MCF 10A (cell line): ENCODE data around the gene RNF114. TPM values are rescaled to one million over a fixed set of nuclear protein-coding genes. Genes with fewer than 3 reads are reported as not detected.

ENCODE experiments used
- BruUV-seq: library from RNA; stranded (reverse); fragments of 400-500 nt; replicated peaks from 2 replicates; lab custom pipeline; 2021; lab: Mats Ljungman, UMichigan
- CTCF ChIA-PET: fragments of 300-600 bp; sonication (Branson Sonifier 250); formaldehyde crosslinking; extraction: SDS; loops from one replicate; lab custom pipeline; 2021; ENCODE audit warnings: antibody characterized with exemption, inconsistent platforms; lab: Yijun Ruan, JAX
- POLR2A ChIA-PET: fragments of 300-600, 350-650 bp; sonication (Branson Sonifier 250); formaldehyde crosslinking; extraction: SDS; loops from one replicate; lab custom pipeline; 2020; ENCODE audit warnings: antibody characterized with exemption, inconsistent platforms; lab: Yijun Ruan, JAX
- DNase-seq: peaks from one replicate; pipeline ENCODE4 v3.0.0-alpha.2; 2018; ENCODE audit not compliant: unreplicated experiment
- H3K27ac Mint-ChIP-seq: one replicate; pipeline ENCODE4 v1.8.0; 2022; ENCODE audit warnings: mild to moderate bottlenecking, low read depth, mixed read lengths; ENCODE audit not compliant: unreplicated experiment
- H3K27me3 Mint-ChIP-seq: one replicate; pipeline ENCODE4 v1.8.0; 2022; ENCODE audit warnings: mixed read lengths; ENCODE audit not compliant: insufficient read depth, unreplicated experiment
- H3K36me3 Mint-ChIP-seq: one replicate; pipeline ENCODE4 v1.8.0; 2022; ENCODE audit warnings: mild to moderate bottlenecking, moderate library complexity, mixed read lengths; ENCODE audit not compliant: insufficient read depth, unreplicated experiment
- H3K4me1 Mint-ChIP-seq: one replicate; pipeline ENCODE4 v1.8.0; 2022; ENCODE audit warnings: mixed read lengths; ENCODE audit not compliant: insufficient read depth, unreplicated experiment
- H3K4me3 Mint-ChIP-seq: one replicate; pipeline ENCODE4 v1.8.0; 2022; ENCODE audit warnings: mild to moderate bottlenecking, moderate library complexity, mixed read lengths; ENCODE audit not compliant: unreplicated experiment
- H3K9me3 Mint-ChIP-seq: one replicate; pipeline ENCODE4 v1.8.0; 2022; ENCODE audit warnings: mixed read lengths; ENCODE audit not compliant: unreplicated experiment
- intact Hi-C: fragments of 100-400 bp; cut with micrococcal nuclease; formaldehyde crosslinking; loops from 2 replicates; pipeline ENCODE4 v1.14.1; 2022
- total RNA-seq: library from RNA; stranded (reverse); gene quantifications from 2 replicates; pipeline ENCODE4 v1.2.3, GENCODE V29; 2022
- TF ChIP-seq, protein P1 (sequence below): fragments of 200-600 bp; IDR thresholded peaks from one replicate; pipeline ENCODE4 v1.8.0; 2022; ENCODE audit warnings: antibody characterized with exemption, mild to moderate bottlenecking; ENCODE audit not compliant: unreplicated experiment

RNF114 gene
- total RNA-seq, 1 experiment from 2014 or later, result 48.6 TPM

DNA sequence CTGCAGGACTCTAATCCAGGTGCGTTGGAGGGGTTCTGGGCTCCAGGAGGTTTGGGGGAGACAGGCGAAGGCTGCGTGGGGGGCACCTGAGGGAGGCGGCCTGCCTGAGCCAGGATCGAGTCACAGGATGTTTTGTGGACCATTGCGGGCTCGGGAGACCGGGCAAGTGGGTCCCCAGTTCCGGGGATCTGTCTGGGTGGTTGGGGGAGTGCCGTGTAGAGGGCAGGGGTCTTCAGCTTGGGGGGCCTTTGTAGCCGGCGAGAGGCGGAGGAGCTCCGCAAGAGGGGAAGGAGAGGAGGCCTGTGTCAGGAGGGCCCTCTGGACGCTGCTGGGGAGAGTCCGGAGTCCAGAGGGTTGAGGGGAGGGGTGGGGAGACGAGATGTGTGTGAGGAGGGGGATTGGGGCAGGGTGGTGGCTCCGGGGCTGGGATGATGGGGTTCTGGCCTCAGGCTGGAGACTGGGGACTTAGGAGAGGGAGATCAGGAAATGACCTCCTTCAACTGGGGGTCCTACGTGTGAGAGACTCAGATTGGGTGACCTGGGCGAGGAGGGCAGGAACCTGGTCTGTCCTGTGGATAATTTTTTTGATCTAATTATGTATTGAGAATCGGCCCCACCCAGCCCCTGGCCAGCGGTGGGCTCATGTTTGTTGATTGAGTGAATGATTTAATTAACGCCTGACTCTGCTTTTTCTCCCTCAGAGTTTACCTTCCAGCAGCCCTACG is 47.1 kb downstream of the RNF114 start:
- peak overlapping the region; percentile 55 for H3K4me3 Mint-ChIP-seq
- H3K36me3 Mint-ChIP-seq, result no peaks in the 10 kb centered on the region
- BruUV-seq, result no TSS peak
- ChIA-PET POLR2A (interaction anchor here (0.6 kb wide), 1 partner anchor 115 kb away, joined by 3 read pairs; no protein-coding TSS in a partner anchor), CTCF (interaction anchor here (0.6 to 9.4 kb wide), 6 partner anchors 13 to 170 kb away, joined by 3 to 78 read pairs (median 4); partner anchors contain the start of gene PEDS1)
- peaks cover 19% of the 10 kb centered on the region for H3K27me3 Mint-ChIP-seq
- H3K4me1 Mint-ChIP-seq, result peaks cover 6% of the 10 kb centered on the region
- no peak for DNase-seq
- TF ChIP-seq, protein P1, sequence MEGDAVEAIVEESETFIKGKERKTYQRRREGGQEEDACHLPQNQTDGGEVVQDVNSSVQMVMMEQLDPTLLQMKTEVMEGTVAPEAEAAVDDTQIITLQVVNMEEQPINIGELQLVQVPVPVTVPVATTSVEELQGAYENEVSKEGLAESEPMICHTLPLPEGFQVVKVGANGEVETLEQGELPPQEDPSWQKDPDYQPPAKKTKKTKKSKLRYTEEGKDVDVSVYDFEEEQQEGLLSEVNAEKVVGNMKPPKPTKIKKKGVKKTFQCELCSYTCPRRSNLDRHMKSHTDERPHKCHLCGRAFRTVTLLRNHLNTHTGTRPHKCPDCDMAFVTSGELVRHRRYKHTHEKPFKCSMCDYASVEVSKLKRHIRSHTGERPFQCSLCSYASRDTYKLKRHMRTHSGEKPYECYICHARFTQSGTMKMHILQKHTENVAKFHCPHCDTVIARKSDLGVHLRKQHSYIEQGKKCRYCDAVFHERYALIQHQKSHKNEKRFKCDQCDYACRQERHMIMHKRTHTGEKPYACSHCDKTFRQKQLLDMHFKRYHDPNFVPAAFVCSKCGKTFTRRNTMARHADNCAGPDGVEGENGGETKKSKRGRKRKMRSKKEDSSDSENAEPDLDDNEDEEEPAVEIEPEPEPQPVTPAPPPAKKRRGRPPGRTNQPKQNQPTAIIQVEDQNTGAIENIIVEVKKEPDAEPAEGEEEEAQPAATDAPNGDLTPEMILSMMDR, result no peak
- H3K9me3 Mint-ChIP-seq, result no peaks in the 10 kb centered on the region
- peak overlapping the region; percentile 75 for H3K27ac Mint-ChIP-seq
- intact Hi-C loops, result loop anchor here (2.0 kb wide), 1 partner anchor 52 kb away; no protein-coding TSS in a partner anchor

DNA sequence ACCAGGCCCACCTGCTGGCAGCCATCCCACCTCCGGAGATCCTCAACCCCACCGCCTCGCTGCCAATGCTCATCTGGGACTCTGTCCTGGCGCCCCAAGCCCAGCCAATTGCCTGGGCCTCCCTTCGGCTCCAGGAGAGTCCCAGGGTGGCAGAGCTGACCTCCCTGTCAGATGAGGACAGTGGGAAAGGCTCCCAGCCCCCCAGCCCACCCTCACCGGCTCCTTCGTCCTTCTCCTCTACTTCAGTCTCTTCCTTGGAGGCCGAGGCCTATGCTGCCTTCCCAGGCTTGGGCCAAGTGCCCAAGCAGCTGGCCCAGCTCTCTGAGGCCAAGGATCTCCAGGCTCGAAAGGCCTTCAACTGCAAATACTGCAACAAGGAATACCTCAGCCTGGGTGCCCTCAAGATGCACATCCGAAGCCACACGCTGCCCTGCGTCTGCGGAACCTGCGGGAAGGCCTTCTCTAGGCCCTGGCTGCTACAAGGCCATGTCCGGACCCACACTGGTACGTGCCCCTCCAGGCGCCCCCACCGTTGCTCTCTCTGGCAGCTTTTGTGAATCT is 47.7 kb downstream of the RNF114 start:
- TF ChIP-seq, protein P1, result no peak
- peak overlapping the region; percentile 55 for H3K4me3 Mint-ChIP-seq
- ChIA-PET POLR2A (interaction anchor here (0.6 kb wide), 1 partner anchor 115 kb away, joined by 3 read pairs; no protein-coding TSS in a partner anchor), CTCF (interaction anchor here (0.5 to 9.4 kb wide), 9 partner anchors 12 to 1259 kb away, joined by 3 to 78 read pairs (median 3); partner anchors contain the start of gene PEDS1)
- no TSS peak for BruUV-seq
- H3K27ac Mint-ChIP-seq, result no peak overlapping the region
- peaks cover 19% of the 10 kb centered on the region for H3K27me3 Mint-ChIP-seq
- intact Hi-C loops, result loop anchor here (2.0 kb wide), 1 partner anchor 51 kb away; no protein-coding TSS in a partner anchor
- no peak for DNase-seq
- no peaks in the 10 kb centered on the region for H3K36me3 Mint-ChIP-seq
- no peaks in the 10 kb centered on the region for H3K9me3 Mint-ChIP-seq
- H3K4me1 Mint-ChIP-seq, result peaks cover 6% of the 10 kb centered on the region

DNA sequence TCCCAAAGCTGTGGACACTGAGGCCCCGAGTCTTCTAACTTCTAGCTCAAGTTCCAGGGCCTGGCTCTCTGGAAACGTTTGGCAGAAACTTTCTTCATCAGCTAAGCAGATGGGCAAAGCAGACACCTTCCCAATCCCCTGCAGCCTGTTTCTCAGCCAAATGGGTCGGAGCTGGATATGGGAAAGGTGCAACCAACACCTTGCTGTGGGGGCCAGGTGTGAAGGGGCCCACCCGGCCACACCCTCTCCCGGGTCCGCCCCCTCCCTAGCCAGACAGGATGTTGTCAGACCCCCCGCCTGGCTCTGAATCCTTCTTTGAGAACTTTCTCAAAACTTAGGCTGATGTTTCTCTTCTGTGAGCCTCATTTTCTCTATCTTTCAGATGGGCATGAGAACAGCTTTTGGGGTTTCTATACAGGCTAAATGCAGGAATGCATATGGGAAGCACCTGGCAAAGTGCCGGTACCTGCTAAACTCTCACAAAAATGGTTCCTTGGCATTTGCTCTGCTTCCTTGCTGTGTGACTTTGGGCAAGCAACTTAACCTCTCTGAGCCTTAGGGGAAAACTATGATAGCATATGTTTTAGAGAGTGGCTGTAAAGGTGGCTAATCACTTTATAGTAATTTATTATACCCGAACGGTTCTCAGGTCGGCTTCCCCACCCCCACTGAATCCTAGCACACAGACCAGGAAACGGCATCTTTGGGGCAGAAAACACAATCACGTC is 48.4 kb downstream of the RNF114 start:
- no peak for DNase-seq
- ChIA-PET CTCF (interaction anchor here (0.5 to 9.4 kb wide), 4 partner anchors 86 to 1258 kb away, joined by 3 to 78 read pairs (median 4); no protein-coding TSS in a partner anchor), POLR2A (interaction anchor here (0.6 kb wide), 1 partner anchor 731 kb away, joined by 3 read pairs; no protein-coding TSS in a partner anchor)
- peaks cover 6% of the 10 kb centered on the region for H3K4me1 Mint-ChIP-seq
- H3K27me3 Mint-ChIP-seq, result peaks cover 19% of the 10 kb centered on the region
- no peak overlapping the region for H3K27ac Mint-ChIP-seq
- no peak overlapping the region for H3K4me3 Mint-ChIP-seq
- H3K9me3 Mint-ChIP-seq, result no peaks in the 10 kb centered on the region
- H3K36me3 Mint-ChIP-seq, result no peaks in the 10 kb centered on the region
- TSS peak; percentile 35 for BruUV-seq
- intact Hi-C loops, result no loop called here
- TF ChIP-seq, protein P1, result no peak
